ENCODE results near the gene RBP3.

Gene RBP3

GRCh38 chr10:47319784-47320183, 28.4 kb upstream of the RBP3 start:
- no peak for DNase-seq (ENCODE audit: low read depth)

DNA sequence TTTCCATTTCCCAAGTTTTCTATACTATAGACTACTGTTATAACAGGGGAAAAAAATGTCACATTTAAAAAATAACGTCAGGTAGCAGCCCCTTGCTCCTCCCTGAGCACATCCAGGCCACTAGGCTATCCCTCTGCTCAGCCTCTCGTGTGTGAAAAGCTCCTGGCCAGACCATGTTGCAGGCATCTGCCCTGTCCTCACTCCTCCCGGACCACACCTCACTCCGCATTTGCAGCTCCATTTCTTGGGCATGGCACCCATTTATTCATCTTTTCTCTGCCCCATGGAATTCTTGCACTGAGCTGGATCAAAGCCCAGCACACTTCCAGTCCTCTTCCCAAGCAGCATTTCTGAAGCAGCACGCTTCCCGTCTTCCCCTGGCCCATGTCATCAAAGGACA, 27.4 kb upstream of the RBP3 start:
- no peak for DNase-seq (ENCODE audit: low read depth)

DNA sequence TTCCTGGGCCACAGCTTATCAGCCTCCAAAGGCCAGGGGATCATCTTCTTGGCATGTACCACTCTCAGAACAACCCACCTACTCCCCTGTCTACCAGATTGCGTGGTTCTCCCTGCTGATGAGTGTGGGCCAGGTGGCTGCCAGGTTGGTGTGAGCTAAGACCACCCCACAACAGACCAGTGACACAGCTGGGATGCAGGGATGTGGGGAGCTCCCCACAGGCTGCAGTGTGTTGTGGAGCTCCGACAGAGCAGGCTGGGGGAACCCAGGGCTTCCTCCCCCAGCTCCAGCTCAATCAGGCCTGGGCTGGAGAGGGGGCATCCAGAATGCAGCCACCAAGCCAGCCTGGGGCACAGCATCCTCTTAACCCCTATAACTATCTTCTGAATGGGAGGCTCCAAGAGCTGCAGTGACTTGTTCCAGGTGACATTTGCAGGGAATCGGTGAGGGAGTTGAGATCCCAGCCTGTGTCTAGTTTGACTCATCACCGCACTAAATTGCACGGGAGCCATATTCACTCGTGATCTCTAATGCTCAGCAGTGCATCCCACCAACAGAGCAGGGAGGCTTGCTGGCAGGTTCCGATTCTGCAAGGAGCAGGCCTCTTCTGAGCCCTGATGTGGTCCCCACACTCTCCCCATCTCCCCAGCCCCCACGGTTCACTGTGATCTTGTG, 26.5 kb upstream of the RBP3 start:
- no peak for DNase-seq (ENCODE audit: low read depth)

DNA sequence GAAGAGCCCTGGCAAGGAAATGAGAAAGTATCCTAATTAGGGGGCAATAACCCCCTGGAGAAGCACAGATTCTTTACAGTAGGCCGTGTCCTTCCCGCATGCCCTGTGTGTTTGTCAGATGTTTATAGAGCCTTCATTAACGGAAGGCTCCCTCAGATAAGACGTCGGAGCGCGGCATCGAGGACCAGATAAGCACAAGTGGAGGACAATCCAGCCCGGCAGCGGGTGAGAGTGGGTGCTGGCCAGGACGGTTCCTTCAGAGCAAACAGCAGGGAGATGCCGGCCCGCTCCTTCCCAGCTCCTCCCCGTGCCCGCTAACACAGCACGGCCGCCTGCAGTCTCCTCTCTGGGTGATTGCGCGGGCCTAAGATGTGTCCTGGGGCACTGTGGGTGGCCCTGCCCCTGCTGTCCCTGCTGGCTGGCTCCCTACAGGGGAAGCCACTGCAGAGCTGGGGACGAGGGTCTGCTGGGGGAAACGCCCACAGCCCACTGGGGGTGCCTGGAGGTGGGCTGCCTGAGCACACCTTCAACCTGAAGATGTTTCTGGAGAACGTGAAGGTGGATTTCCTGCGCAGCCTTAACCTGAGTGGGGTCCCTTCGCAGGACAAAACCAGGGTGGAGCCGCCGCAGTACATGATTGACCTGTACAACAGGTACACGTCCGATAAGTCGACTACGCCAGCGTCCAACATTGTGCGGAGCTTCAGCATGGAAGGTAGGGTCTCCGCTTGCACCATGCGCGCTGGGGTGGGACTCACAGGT, 25.7 kb upstream of the RBP3 start, which contains the start of gene GDF2:
GDF2 (plus strand) TSS at position 155 of the 762 bp plus-strand sequence; CDS start at position 370, 215 bp downstream.
- no peak for DNase-seq (ENCODE audit: low read depth)

DNA sequence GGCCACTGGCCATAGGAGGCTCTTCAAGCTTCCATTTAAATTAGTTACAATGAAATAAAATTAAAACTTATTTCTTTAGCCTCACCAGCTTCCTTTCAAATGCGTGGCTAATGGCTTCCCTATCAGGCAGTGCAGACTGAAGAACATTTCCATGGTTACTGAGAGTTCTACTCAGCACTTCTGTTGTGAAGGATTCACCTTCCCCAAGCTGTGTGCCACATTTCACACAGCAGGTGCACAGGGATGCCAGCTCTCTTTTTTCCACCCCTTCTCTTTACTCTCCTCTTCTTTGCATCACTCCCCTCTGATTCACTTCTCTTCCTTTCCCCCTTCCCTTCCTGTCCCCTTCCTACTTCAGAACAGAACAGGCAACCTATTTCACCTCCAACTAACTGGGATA, 25.1 kb upstream of the RBP3 start:
- no peak for DNase-seq (ENCODE audit: low read depth)

GRCh38 chr10:47323636-47324296, 24.4 kb upstream of the RBP3 start:
- DNase-seq (ENCODE audit: low read depth) = no peak

- DNase-seq (ENCODE audit: low read depth) = no peak
Measured at GRCh38 chr10:47325303-47326291, 22.6 kb upstream of the RBP3 start.

DNA sequence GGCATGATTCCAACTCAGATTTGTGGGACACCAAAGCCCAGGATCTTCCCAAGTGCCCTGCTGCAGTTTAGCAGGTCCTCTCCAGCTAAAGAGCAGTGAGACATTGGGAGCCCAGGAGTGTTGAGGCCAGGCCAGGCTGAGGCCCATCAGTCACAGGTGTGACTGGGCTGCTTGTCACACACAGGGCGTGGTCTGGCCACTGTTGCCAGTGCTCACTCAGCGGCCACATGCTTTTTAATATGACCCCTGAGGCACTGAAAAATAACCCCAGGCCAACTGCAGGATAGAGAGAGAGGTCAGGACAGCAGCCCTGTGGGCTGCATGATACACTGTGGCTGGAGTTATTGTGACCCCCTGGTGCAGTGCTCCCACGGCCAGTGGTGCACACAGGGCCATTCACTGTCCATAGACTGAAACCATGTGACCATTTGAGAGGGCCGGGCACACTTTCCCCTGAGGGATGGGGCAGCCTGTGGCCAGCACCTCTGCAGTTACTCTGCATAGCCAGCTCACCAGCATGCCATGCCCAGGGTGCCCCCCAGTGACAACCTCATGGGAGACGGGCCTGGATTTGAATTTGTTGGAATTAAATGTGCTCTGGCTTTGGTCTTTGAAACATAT, 21.7 kb upstream of the RBP3 start:
- peak; percentile 7 for DNase-seq (ENCODE audit: low read depth)

- no peak for DNase-seq (ENCODE audit: low read depth)
Measured at GRCh38 chr10:47326927-47327330, 21.2 kb upstream of the RBP3 start.

DNA sequence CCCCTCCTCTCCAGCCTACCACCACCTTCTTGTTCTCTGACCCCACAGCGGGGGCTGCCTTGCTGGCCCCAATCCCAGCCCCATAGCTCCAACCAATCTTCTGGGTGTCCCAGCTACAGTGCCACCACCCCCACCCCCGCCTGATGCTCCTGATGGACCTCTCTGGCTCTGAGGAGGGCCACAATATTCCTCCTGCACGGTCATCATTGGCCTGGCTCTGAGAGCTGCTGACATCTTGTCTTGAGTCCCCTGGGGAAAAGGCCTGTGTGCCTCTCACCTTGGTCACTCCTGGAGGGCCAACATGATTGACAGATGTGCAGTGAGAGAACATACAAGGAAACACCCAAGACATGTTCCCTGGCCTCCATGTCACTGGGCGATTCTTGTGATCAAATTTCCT, 18.3 kb upstream of the RBP3 start:
- no peak for DNase-seq (ENCODE audit: low read depth)

- no peak for DNase-seq (ENCODE audit: low read depth)
Measured at GRCh38 chr10:47330366-47330765, 17.8 kb upstream of the RBP3 start.

GRCh38 chr10:47330804-47331203, 17.4 kb upstream of the RBP3 start:
- no peak for DNase-seq (ENCODE audit: low read depth)

GRCh38 chr10:47331491-47331890, 16.7 kb upstream of the RBP3 start:
- DNase-seq (ENCODE audit: low read depth) = no peak

GRCh38 chr10:47331954-47332353, 16.2 kb upstream of the RBP3 start:
- DNase-seq (ENCODE audit: low read depth) = no peak

DNA sequence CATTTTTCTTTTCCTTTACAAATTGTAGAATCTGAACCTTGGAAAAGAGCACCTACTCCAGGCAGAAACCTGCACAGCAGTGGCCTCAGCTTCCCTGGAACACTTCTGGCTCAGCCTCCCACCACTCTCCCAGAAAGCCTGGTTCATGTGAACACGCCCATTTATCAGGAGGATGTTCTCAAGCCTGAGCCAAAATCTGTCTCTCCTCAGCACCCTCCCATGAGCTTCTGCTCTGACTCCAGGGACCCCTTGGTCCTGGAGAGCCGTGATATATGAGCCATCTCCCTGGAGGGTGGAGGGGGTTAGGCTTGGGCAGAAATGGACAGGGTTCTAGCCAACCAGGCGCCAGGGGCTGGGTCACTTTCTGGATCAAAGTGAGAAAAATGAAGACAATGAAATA, 15.8 kb upstream of the RBP3 start:
- DNase-seq (ENCODE audit: low read depth) = no peak

- no peak for DNase-seq (ENCODE audit: low read depth)
Measured at GRCh38 chr10:47332946-47333345, 15.2 kb upstream of the RBP3 start.

GRCh38 chr10:47333532-47333931, 14.6 kb upstream of the RBP3 start:
- no peak for DNase-seq (ENCODE audit: low read depth)

GRCh38 chr10:47334466-47335295, 13.5 kb upstream of the RBP3 start:
- DNase-seq (ENCODE audit: low read depth) = no peak

DNA sequence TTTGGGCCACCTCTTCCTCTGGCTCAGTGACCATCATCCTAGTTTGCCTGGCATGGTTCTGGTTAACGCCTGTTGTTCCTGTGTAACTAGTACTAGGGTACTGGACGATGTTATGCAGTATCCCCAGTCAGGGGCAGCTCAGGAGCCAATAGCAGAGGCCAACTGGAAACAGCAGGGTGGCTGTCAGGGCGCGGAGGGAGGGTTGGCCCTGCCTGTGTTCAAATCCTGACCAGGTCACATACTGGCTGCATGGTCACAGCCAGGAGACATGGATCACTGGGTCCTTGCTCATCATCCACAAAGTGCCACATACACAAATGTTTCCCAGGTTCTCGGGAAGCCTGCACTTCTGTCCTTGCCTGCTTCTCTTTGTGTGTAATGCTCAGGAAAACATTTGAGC, 12.3 kb upstream of the RBP3 start:
- no peak for DNase-seq (ENCODE audit: low read depth)

GRCh38 chr10:47336387-47337134, 11.6 kb upstream of the RBP3 start:
- peak; percentile 62 for DNase-seq (ENCODE audit: low read depth)
